GM19099 (cell line): ENCODE measurements around the gene KRT72.

Source experiments
- POLR2A ChIP-seq: IDR thresholded peaks from 3 replicates; pipeline ENCODE4 v1.6.1; 2011; ENCODE audit warnings: low read depth; ENCODE audit not compliant: insufficient read length; ENCODE audit errors: extremely low read depth

KRT72 gene

DNA sequence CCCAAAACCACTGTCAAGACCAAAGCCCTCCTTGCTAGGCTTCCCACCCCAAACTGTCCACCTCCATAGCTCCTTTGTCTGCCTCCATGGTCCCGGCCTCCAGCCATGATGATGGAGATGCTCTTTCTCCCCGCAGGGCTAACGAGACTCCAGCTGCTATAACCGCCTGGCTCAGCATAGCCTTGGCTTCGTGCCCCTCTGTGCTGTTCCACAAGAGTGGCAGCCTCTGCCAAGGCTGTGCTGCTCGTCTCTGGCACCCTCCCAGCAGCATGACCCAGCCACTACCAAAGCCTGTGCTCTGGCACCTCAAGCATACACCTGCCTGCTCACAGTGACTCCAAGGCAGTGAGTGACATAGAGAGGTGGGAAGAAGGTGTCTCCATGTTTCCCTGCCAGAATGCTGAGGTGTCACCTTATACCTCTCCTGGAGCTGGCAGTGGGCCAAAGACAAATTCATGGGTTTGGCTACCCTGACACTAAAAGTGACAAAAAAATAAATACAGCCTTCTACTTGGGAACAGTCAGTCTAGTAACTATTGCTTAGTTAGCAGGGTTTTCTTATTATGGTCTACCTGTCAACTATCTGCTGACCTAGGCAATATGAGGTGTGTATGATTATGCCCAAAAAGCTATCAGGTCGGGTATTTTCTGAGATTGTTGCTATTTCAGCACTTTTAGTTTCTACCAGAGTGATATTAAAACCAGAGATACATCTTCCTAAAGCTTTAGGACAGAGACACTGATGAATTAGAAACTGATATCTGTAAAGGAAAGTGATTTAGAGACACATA is 33.2 kb upstream of the KRT72 start:
- TF ChIP-seq POLR2A = no peak

DNA sequence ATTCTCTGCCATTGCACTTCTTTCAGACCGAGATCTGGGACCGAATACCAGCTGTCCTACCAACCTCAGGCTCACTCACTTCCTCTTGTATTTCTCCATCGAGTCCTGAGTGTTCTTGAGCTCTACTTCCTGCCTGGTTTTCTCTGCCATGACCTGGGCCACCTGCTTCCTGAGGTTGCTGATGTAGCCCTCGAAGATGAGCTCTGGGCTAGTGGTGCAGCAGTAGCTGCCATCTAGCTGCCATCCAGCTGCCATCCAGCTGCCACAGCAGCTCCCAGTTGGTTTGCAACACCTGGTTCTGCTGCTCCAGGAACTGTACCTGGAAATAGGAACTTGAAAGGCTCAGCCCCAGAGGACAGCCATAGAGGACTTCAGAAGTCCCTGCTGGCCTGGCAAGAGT is 32.1 kb upstream of the KRT72 start:
- TF ChIP-seq POLR2A = no peak

DNA sequence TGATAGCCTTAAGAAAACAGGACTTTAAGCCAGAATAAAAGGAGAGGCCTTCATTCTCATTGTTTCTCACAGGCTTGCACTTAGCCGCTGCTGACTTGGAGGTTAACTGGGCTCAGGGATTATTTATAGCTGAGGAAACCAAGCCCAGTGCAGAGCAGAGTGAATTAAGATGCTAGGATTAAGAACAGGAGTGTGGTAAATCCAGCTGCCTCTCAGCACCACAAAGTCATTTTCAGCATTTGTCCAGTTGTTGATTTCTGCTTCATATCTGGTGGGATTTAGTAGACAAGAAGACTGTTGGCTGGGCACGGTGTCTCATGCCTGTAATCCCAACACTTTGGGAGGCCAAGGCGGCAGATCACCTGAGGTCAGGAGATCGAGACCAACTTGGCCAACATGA is 31.4 kb upstream of the KRT72 start:
- no peak for TF ChIP-seq POLR2A

DNA sequence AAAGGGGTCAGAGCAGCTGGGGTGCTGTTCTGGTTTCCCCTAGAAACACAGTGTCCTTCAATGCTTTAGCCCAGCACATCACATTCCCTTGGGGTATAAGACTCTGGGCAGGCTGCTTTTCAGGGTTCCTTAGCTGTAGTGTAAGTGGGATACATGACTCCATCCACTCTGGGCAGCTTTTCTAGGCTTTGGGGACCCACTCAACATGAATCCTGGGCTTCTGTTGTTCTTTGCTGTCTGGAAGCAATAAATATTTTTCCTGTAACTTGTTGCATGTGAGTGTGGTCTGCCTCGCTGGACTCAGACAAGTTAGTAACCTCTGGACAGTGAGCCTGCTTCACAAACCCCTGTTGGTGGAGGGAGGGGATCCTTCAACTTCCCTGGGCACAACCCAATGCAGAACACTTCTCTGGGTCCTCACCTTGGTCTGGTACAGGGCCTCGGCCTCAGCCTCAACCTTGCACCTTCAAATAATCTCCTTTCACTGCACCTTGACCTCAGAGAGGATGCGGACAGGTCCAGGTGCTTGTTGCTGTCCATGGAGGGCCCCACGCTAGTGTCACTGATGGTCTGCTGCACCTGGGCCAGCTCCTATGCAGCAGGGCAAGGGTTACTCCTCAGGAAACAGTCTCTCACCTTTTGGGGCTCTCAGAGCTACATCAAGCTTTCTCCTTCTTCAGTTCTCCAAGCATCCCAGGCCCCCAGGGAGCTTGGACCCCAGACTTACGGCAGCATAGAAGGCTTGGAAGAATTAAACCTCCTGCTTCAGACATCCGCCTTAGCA is 30.6 kb upstream of the KRT72 start:
- no peak for TF ChIP-seq POLR2A

DNA sequence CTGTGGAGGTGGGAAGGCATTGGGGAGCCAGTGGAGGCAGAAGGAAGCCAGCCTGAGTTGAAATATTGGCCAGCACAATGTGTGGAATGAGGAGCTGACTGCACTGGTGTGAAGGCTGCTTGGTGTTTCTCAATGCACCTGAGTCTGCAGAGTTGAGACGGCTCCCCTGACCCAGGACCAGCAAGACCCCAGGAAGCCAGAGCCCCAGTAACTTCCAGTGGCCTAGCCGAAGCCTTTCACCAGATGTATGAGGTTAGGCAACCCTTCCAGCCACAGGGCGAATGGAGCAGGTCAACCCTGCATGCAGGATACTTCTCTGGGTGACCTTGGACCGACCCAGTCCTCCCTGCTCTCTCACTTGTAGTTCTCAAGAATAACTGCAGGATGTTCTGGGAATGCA is 30.0 kb upstream of the KRT72 start:
- no peak for TF ChIP-seq POLR2A

DNA sequence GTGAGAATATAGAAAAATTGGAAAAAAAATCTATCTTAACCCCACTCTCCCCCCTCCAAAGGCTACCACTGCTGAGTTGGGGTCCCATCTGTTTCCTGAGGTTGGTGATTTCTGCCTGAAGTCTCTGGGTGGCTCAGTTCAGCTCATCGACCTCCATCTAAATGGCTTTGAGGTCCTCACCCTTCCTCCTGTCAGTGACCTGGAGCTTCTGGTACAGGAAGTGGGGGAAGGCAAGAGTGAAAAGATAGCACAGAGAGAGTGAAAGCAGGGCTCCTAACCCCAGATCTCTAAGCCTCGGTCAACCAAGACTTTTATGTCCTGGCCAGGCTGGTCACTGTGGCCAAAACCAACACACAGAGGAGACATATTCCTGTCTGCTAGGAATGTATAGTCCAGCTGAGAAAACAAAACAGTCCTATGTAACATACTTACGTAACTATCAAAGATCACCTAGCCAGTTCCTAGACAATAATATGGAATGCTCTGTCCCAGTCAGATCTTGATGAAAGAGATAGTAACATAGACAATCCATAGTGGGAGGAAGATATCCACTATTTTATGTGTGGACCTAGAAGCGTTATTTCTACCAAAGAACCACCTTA is 29.4 kb upstream of the KRT72 start:
- TF ChIP-seq POLR2A = no peak

DNA sequence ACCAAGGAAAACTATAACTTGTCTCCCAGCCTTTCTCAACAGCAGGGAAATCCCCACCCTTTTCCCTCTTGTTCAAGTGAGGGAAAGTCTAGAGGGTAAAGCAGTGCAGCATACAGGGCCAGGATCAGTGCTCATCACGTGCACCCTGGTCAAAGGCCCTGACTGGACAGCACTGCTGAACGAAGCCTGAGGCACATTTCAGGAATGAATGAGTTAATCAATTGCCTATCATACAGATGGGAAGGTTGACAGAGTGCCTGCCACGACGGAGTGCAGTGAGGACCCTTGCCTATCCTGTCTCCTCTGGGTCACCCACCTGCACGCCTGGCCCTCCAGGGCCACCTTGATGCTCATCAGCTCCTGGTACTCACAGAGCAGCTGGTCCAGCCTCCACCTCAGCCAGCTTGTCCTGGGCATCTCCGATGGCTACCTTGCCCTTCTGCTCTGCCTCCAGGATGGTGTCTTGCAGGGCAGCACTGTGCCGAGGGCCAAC is 28.8 kb upstream of the KRT72 start:
- TF ChIP-seq POLR2A = no peak

DNA sequence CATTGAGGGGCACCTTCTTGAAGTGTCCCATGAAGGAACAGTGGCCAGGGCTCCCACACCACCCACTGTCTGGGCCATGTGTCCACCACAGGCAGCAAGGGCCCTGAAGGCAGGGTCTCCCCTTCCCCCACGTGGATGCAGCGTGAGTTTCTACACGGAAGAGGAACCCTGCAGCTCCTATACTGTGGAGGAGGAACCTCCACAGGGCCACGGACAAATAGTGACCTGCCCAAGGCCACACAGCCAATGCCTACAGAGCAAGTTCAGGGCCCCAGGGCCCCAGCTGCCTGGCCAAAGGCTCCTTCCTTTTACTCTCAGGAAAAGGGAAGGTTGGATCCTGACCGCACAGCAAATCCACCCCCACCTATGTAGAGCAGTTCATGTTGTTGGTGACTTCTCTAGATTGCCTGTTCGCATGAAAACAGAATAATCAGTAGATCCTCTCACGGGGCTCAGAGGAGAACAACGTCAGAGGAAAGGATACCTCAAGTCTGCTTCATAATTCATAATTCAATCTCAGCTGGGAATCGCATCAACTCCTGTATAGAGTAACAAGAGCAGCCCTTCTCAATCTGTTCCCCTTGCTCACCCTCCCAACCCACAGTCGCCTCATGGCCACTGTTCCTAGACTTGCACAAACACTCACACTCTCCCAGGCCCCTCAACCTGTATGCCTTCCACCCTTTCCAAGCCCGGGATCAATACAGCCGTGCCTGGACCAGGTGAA is 28.2 kb upstream of the KRT72 start:
- TF ChIP-seq POLR2A = no peak

DNA sequence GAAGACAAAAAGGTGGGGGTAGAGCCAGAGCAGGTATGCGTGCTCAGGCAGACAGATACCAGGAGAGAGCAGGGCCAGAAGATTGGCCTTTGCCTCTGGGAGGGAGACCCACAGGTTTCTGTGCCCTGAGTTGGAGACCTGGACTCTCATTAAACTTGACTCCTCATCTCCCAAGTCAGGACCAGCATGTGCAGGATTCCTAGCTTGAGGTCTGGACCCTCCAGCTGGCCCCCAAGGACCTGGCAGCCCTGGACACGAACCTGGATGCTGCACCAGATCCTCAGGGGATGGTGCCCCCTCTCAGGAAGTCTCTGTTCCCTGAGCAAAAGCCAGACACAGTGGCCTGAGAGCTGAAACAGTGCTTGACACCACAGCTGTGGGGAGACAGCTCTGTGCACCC is 27.6 kb upstream of the KRT72 start:
- no peak for TF ChIP-seq POLR2A

DNA sequence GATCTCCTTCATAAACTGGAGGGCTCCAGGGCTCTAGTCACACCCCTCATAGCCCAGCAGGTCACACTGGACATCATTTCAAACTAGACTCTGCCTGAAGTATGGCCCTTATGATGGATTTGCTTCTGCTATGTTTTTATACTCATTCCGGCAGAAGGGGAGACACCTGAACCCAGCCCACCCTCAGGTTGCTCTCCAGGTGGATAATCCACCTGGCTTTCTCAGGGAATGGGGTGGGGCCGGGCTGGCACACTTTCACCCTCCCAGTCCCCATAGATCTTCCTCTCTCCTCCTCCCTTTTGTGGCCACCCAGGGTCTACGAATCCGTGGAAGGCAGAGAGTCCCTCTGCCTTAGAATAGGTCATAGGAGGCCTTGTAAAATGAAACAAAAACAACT is 26.8 kb upstream of the KRT72 start:
- TF ChIP-seq POLR2A = no peak

DNA sequence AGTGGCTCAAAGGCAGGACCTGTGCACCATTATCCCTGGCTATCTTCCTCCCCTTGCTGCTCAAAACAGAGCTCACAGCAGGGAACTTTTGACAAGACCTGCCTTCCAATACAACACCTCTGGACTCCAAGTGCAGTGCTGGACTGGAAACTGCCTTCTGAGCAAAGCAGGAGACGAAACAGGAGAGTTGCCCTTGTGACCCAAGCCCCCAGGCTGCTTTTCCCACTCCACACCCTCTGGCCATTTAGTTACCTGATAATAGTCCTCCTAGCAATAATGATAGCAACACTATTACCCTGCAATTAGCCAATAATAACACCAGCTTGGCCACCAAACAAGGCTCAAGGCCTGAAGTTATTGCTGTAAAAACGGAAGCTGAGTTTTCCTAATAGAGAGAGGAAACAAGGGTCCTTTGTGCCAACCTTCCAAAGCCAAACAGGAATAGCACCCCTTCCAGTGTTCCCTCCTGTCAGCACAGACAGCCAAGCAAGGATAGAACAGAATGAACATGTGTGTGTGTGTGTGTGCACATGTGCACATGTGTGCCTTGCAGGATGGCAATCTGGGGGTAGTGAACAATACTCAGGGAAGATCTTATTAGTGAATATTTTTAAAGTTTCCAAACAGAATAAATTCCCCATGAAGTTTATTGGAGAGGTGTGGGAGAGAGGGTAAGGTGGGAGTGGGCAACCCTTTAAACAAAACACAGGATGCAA is 26.3 kb upstream of the KRT72 start:
- TF ChIP-seq POLR2A = no peak

DNA sequence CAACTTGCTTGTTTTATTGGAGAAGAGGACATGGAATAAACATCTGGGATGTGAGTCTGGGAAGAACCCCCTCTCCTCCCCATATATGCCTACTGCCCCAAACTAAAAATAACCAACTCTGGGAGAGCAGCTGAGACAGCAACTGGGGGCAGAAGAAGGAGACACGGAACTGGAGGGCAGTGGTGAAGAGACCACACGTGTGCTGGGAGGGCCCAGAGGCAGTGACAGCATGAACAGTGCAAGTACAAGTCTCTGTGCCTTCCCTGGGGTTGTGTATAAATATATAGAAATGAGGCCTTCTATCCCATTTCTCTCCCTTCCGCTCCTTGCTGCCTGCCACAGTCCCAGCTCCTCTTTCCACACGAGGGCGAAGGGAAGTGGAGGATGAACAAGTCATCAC is 21.1 kb upstream of the KRT72 start:
- TF ChIP-seq POLR2A = no peak

DNA sequence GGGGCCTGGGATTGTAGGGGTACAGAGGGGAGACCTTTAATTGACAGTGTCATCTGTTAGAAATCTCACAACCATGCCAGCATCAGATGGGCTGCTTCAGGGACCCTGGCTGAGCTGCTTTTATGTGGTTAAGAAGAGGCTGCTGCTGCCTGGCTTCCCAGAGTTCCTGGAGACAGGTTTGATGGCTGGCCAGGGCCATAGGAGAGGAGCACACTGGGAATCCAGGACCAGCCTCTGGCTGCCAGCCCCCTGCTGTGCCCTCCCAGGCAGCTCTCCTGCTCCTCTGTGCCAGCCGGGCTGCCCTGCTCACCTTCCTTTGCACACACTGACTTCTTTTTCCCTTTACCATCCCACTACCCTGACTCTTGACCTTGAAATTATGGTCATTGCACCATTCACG is 17.6 kb upstream of the KRT72 start:
- TF ChIP-seq POLR2A = no peak

DNA sequence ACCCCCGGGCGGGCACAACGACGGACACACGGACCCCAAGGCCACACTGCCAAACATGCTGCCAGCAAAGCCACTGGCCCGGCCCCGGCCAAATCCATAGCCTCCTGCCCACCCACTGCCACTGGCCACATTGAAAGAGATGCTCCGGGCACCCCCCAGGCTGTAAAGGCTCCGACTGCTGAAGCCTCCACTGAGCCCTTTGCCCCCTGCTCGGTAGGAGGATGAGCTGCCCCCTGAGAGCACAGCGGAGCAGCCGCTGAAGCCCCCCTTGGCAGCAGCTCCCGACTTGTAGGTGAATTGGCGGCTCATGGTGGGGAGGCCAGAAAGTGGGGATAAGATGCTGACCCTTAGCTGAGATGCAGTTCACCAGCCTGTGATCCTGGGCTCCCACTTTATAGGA is 17.0 kb upstream of the KRT72 start, which contains the start of gene KRT73:
TSS of gene KRT73 (minus strand) at position 344 of the 400 bp plus-strand sequence. CDS start at position 309, 35 bp downstream.
- no peak for TF ChIP-seq POLR2A
